ENCODE measurements around the gene COL24A1. TPM values are rescaled to one million over a fixed set of nuclear protein-coding genes. Genes with fewer than 3 reads are reported as not detected.
A peak's percentile ranks its signal among the peaks of the same experiment; 100 is the strongest.
"Not testable (repeated sequence)": the region's sequence is repeated elsewhere in the genome, so short reads cannot be mapped to it uniquely, and the experiment has no call there.

The COL24A1 gene
- total and polyA plus RNA-seq, 2 of the 8 experiments (the other 6 are each of a cell fraction or from before 2014, with no cell fraction given), result 0.23 to 1.1 TPM

DNA sequence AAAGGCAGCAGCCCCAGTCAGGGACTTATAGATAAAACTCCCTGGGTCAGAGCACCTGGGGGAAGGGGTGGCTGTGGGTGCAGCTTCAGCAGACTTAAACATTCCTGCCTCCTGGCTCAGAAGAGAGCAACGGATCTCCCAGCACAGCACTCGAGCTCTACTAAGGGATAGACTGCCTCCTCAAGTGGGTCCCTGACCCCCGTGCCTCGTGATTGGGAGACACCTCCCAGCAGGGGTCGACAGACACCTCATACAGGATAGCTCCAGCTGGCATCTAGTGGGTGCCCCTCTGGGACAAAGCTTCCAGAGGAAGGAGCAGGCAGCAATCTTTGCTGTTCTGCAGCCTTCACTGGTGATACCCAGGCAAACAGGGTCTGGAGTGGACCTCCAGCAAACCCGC, 84.1 kb downstream of the COL24A1 start:
- FAIRE-seq; H3K18ac ChIP-seq (ENCODE audit: extremely low read depth, low read length); H3K4me1 ChIP-seq (replicated peaks in 1 of 4; ENCODE audit: control insufficient read depth in 3 of 4, insufficient read depth in 4 of 4, low read length in 3 of 4); H4K20me1 ChIP-seq (replicated peaks in 1 of 2; ENCODE audit: control insufficient read depth in 1 of 2, insufficient read depth in 2 of 2, low read length in 2 of 2); H3K23me2 ChIP-seq (ENCODE audit: low read depth, low read length); H3K56ac ChIP-seq (replicated peaks; ENCODE audit: insufficient read length, low read depth, low read length); H3K9ac ChIP-seq (replicated peaks in 1 of 4; ENCODE audit: extremely low read depth in 1 of 4, low read depth in 3 of 4, low read length in 3 of 4); H3K4me3 ChIP-seq (ENCODE audit: extremely low read depth in 1 of 4, insufficient read depth in 2 of 4, low read depth in 3 of 4, low read length in 4 of 4); CTCF ChIA-PET (ENCODE audit: partially characterized antibody); H2BK120ac ChIP-seq (replicated peaks; ENCODE audit: low read depth, low read length); H3K27ac ChIP-seq (ENCODE audit: low read depth, low read length); H4K91ac ChIP-seq (replicated peaks; ENCODE audit: insufficient read length, low read length); H2BK15ac ChIP-seq (ENCODE audit: low read length); H3K23ac ChIP-seq (ENCODE audit: insufficient read length); H3K79me2 ChIP-seq (ENCODE audit: control insufficient read depth in 1 of 2, insufficient read depth in 2 of 2, low read length in 2 of 2); H2BK5ac ChIP-seq (ENCODE audit: low read depth, low read length); H2AK5ac ChIP-seq (ENCODE audit: low read depth, low read length); H3K9me3 ChIP-seq (ENCODE audit: insufficient read depth in 2 of 2, low read depth in 1 of 2, low read length in 1 of 2); H3K4ac ChIP-seq (replicated peaks; ENCODE audit: insufficient read length, low read depth, low read length); DNase-seq (ENCODE audit: low read depth in 1 of 2, low spot score in 2 of 2); H4K5ac ChIP-seq (ENCODE audit: insufficient read length, low read depth, low read length); H3K79me1 ChIP-seq (ENCODE audit: low read depth, low read length); H2AFZ ChIP-seq (ENCODE audit: low read length); H2BK20ac ChIP-seq (ENCODE audit: low read length); H3K27me3 ChIP-seq (replicated peaks in 1 of 4; ENCODE audit: control insufficient read depth in 3 of 4, extremely low read depth in 1 of 4, insufficient read depth in 3 of 4, low read length in 3 of 4); H3K14ac ChIP-seq (ENCODE audit: insufficient read length); H3K36me3 ChIP-seq (ENCODE audit: control insufficient read depth in 2 of 4, insufficient read depth in 4 of 4, low read length in 3 of 4); H2BK12ac ChIP-seq (ENCODE audit: low read depth, low read length); H3K4me2 ChIP-seq (ENCODE audit: insufficient read depth in 1 of 2, low read depth in 2 of 2, low read length in 2 of 2); POLR2A ChIA-PET (ENCODE audit: partially characterized antibody): not testable (repeated sequence)
- peak overlapping the region; percentile 68; the same call in 1 of the 2 replicates for H4K8ac ChIP-seq (ENCODE audit: extremely low read depth, insufficient read depth, low read length)
- WGBS, 2 experiments (ENCODE audit: extremely low coverage in 1 of 2, insufficient coverage in 1 of 2, insufficient read length in 1 of 2, insufficient replicate concordance in 2 of 2, low coverage in 1 of 2, low lambda C conversion rate in 2 of 2, missing lambda C conversion rate in 1 of 2), result 91% methylated on average over 6 of the region's 6 CpGs; no CpG with 5 or more reads in 1 of the 2 experiments

DNA sequence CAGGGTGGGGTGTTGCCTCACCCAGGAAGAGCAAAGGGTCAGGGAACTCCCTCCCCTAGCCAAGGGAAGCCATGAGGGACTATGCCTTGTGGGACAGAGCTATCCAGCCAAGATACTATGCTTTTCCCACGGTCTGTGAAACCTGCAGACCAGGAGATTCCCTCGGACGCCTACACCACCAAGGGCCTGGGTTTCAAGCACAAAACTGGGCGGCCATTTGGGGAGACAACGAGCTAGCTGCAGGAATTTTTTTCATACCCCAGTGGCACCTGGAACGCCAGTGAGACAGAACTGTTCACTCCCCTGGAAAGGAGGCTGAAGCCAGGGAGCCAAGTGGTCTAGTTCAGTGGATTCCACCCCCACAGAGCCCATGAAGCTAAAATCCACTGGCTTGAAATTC, 84.7 kb downstream of the COL24A1 start:
- H2BK20ac ChIP-seq (ENCODE audit: low read length); H2AFZ ChIP-seq (ENCODE audit: low read length); H2BK5ac ChIP-seq (ENCODE audit: low read depth, low read length); H3K4ac ChIP-seq (replicated peaks; ENCODE audit: insufficient read length, low read depth, low read length); H3K18ac ChIP-seq (ENCODE audit: extremely low read depth, low read length); H3K23ac ChIP-seq (ENCODE audit: insufficient read length); H3K4me2 ChIP-seq (ENCODE audit: insufficient read depth in 1 of 2, low read depth in 2 of 2, low read length in 2 of 2); H3K79me2 ChIP-seq (ENCODE audit: control insufficient read depth in 1 of 2, insufficient read depth in 2 of 2, low read length in 2 of 2); H3K79me1 ChIP-seq (ENCODE audit: low read depth, low read length); H2BK120ac ChIP-seq (replicated peaks; ENCODE audit: low read depth, low read length); H3K56ac ChIP-seq (replicated peaks; ENCODE audit: insufficient read length, low read depth, low read length); H3K4me3 ChIP-seq (ENCODE audit: extremely low read depth in 1 of 4, insufficient read depth in 2 of 4, low read depth in 3 of 4, low read length in 4 of 4); H2BK12ac ChIP-seq (ENCODE audit: low read depth, low read length); H3K36me3 ChIP-seq (ENCODE audit: control insufficient read depth in 2 of 4, insufficient read depth in 4 of 4, low read length in 3 of 4); POLR2A ChIA-PET (ENCODE audit: partially characterized antibody); H4K5ac ChIP-seq (ENCODE audit: insufficient read length, low read depth, low read length); H3K9ac ChIP-seq (replicated peaks in 1 of 4; ENCODE audit: extremely low read depth in 1 of 4, low read depth in 3 of 4, low read length in 3 of 4); H4K8ac ChIP-seq (ENCODE audit: extremely low read depth, insufficient read depth, low read length); H3K4me1 ChIP-seq (replicated peaks in 1 of 4; ENCODE audit: control insufficient read depth in 3 of 4, insufficient read depth in 4 of 4, low read length in 3 of 4); H4K20me1 ChIP-seq (replicated peaks in 1 of 2; ENCODE audit: control insufficient read depth in 1 of 2, insufficient read depth in 2 of 2, low read length in 2 of 2); H3K27ac ChIP-seq (ENCODE audit: low read depth, low read length); H2AK5ac ChIP-seq (ENCODE audit: low read depth, low read length); H2BK15ac ChIP-seq (ENCODE audit: low read length); H4K91ac ChIP-seq (replicated peaks; ENCODE audit: insufficient read length, low read length); H3K14ac ChIP-seq (ENCODE audit: insufficient read length); H3K9me3 ChIP-seq (ENCODE audit: insufficient read depth in 2 of 2, low read depth in 1 of 2, low read length in 1 of 2); FAIRE-seq; H3K23me2 ChIP-seq (ENCODE audit: low read depth, low read length); H3K27me3 ChIP-seq (replicated peaks in 1 of 4; ENCODE audit: control insufficient read depth in 3 of 4, extremely low read depth in 1 of 4, insufficient read depth in 3 of 4, low read length in 3 of 4); DNase-seq (ENCODE audit: low read depth in 1 of 2, low spot score in 2 of 2): not testable (repeated sequence)
- CTCF ChIA-PET (ENCODE audit: partially characterized antibody), result interaction anchor here (0.6 kb wide), 1 partner anchor 284 kb away, joined by 4 read pairs; no protein-coding TSS in a partner anchor
- WGBS, 2 experiments (ENCODE audit: extremely low coverage in 1 of 2, insufficient coverage in 1 of 2, insufficient read length in 1 of 2, insufficient replicate concordance in 2 of 2, low coverage in 1 of 2, low lambda C conversion rate in 2 of 2, missing lambda C conversion rate in 1 of 2), result 92% methylated on average over 6 of the region's 6 CpGs; no CpG with 5 or more reads in 1 of the 2 experiments

Measured in H1 (cell line).